Activated CD4-positive, alpha-beta T cell treated with anti-CD3 and anti-CD28 coated beads, Interleukin-2, amount 50 U/mL, for 48 hours (primary cell): Measurements from ENCODE around the gene SPG7.
"Not testable (repeated sequence)": the region's sequence is repeated elsewhere in the genome, so short reads cannot be mapped to it uniquely, and the experiment has no call there.

Experiments
- DNase-seq, 2 experiments: peaks; one replicate each; pipeline ENCODE4 v3.0.0-alpha.2; 2020

The SPG7 gene

GRCh38 chr16:89507834-89508590 is at the start of gene SPG7:
TSS of gene SPG7 (plus strand) at chr16:89508403. CDS start at chr16:89508418, 15 bp downstream.
- DNase-seq: peak; percentile 82 to 87

- DNase-seq: no peak
Observed at GRCh38 chr16:89458551-89458950, 49.7 kb upstream of the SPG7 start.

GRCh38 chr16:89458967-89459366 is 49.2 kb upstream of the SPG7 start:
- DNase-seq: no peak

GRCh38 chr16:89460556-89460955 is 47.6 kb upstream of the SPG7 start:
- no peak for DNase-seq

GRCh38 chr16:89461890-89462289 is 46.3 kb upstream of the SPG7 start:
- not testable (repeated sequence) for DNase-seq

- not testable (repeated sequence) for DNase-seq
Observed at GRCh38 chr16:89462639-89463038, 45.6 kb upstream of the SPG7 start.

- DNase-seq: not testable (repeated sequence)
Observed at GRCh38 chr16:89463312-89463711, 44.9 kb upstream of the SPG7 start.

GRCh38 chr16:89466920-89467319 is 41.3 kb upstream of the SPG7 start:
- DNase-seq: no peak

- DNase-seq: no peak
Observed at GRCh38 chr16:89467382-89467781, 40.8 kb upstream of the SPG7 start.

GRCh38 chr16:89472711-89473075 is 35.5 kb upstream of the SPG7 start:
- DNase-seq: no peak

- DNase-seq: no peak
Observed at GRCh38 chr16:89473136-89473712, 35.0 kb upstream of the SPG7 start.

GRCh38 chr16:89473791-89474414 is 34.3 kb upstream of the SPG7 start:
- no peak for DNase-seq

GRCh38 chr16:89475144-89475543 is 33.1 kb upstream of the SPG7 start:
- DNase-seq: no peak

- no peak for DNase-seq
Observed at GRCh38 chr16:89476379-89476778, 31.8 kb upstream of the SPG7 start.

- no peak for DNase-seq
Observed at GRCh38 chr16:89476811-89477261, 31.4 kb upstream of the SPG7 start.

- DNase-seq: no peak
Observed at GRCh38 chr16:89478576-89479221, 29.5 kb upstream of the SPG7 start.

- DNase-seq: no peak
Observed at GRCh38 chr16:89481356-89481955, 26.7 kb upstream of the SPG7 start.

- DNase-seq: no peak
Observed at GRCh38 chr16:89482150-89482816, 25.9 kb upstream of the SPG7 start.

GRCh38 chr16:89482817-89483205 is 25.4 kb upstream of the SPG7 start:
- no peak for DNase-seq

- DNase-seq: no peak
Observed at GRCh38 chr16:89484041-89484501, 24.1 kb upstream of the SPG7 start.

GRCh38 chr16:89484923-89485679 is 23.1 kb upstream of the SPG7 start:
- DNase-seq: peak in 1 of 2 experiments; percentile 39
